Naive B cell (primary cell): ENCODE data around the gene POU2F1. TPM values are rescaled to one million over a fixed set of nuclear protein-coding genes. Genes with fewer than 3 reads are reported as not detected.

Experiments used
- ATAC-seq, 2 donors: fragments of 150-1000 bp; cut with Tn5 transposase; 2 replicates each; pipeline ENCODE4 v1.10.0; 2021; ENCODE audit warnings: low read depth in 2 of 2, mild to moderate bottlenecking in 2 of 2, moderate library complexity in 2 of 2
- DNase-seq: peaks from one replicate; pipeline ENCODE4 v3.0.0; 2022
- H3K27ac Mint-ChIP-seq, 6 donors: one replicate each; pipeline ENCODE4 v1.8.0; 2020 to 2022; ENCODE audit warnings: mild to moderate bottlenecking in 6 of 6, mixed read lengths in 6 of 6, moderate library complexity in 5 of 6, inconsistent platforms in 2 of 6
- H3K27me3 Mint-ChIP-seq, 3 donors: one replicate each; pipeline ENCODE4 v1.8.0; 2021 to 2022; ENCODE audit warnings: mixed read lengths in 3 of 3, mild to moderate bottlenecking in 1 of 3
- H3K36me3 Mint-ChIP-seq, 2 donors: one replicate each; pipeline ENCODE4 v1.8.0; 2020 to 2022; ENCODE audit warnings: mixed read lengths in 2 of 2, inconsistent platforms in 1 of 2, mild to moderate bottlenecking in 1 of 2
- H3K4me1 Mint-ChIP-seq, 3 donors: one replicate each; pipeline ENCODE4 v1.8.0; 2020 to 2022; ENCODE audit warnings: mixed read lengths in 3 of 3, inconsistent platforms in 1 of 3, mild to moderate bottlenecking in 1 of 3, moderate library complexity in 1 of 3
- H3K4me3 Mint-ChIP-seq, 8 donors: one replicate each; pipeline ENCODE4 v1.8.0; 2020 to 2022; ENCODE audit warnings: mild to moderate bottlenecking in 8 of 8, mixed read lengths in 8 of 8, moderate library complexity in 8 of 8, inconsistent platforms in 2 of 8
- H3K9me3 Mint-ChIP-seq, 7 donors: one replicate each; pipeline ENCODE4 v1.8.0; 2020 to 2022; ENCODE audit warnings: mixed read lengths in 7 of 7, mild to moderate bottlenecking in 5 of 7, inconsistent platforms in 2 of 7, moderate library complexity in 1 of 7
- polyA plus RNA-seq, 6 donors: library from polyadenylated mRNA; unstranded; fragments of 300-500 nt; fragmentation: Illumina TruSeq; gene quantifications; one replicate each; pipeline ENCODE4 v1.2.3, GENCODE V29; 2021; ENCODE audit warnings: low read depth in 6 of 6

Gene POU2F1
- polyA plus RNA-seq, 6 donors from 2014 or later = 12.2 to 23.6 (median 20.0) TPM

DNA sequence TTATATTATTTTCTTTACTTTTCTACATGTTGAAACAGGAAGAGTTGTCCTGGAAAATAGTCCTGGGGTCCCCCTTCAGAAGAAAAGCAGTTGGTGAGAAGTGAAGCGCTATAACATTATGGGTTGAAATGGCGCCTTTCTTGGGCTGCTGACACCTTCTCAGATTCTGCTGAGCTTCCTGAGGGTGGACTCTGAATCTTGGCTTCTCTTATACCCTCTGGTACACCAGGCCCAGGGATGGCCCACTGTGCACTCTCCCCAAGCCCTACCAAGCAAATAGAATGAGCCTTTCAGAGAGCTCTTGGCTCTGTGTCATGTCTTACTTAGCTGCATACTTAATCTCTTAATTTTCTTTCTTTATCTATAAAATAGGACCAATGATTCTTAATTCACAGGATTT lies 255.4 kb downstream of the POU2F1 start:
- DNase-seq (no peak), ATAC-seq (no peak)
- peaks cover 0 to 6% (median 0%) of the 10 kb centered on the region in 7 donors for H3K9me3 Mint-ChIP-seq
- peaks cover 0 to 6% (median 4%) of the 10 kb centered on the region in 3 donors for H3K4me1 Mint-ChIP-seq
- no peaks in the 10 kb centered on the region for H3K36me3 Mint-ChIP-seq
- no peak overlapping the region for H3K4me3 Mint-ChIP-seq
- no peak overlapping the region for H3K27ac Mint-ChIP-seq
- peaks cover 21 to 26% (median 26%) of the 10 kb centered on the region in 3 donors for H3K27me3 Mint-ChIP-seq

Other genes starting within 250 kb of the POU2F1 start
- gene ILDR2, start 245.3 kb upstream of the POU2F1 start, polyA plus RNA-seq = under 1 TPM in 1 of 6 donors, not detected in 5; 0.33 TPM
- gene MAEL, start 231.6 kb upstream of the POU2F1 start, polyA plus RNA-seq = not detected
- 10 to 100 TPM in 1 of 6 donors, 1 to 10 TPM in 5; 3.4 to 14.6 (median 5.7) TPM for gene GPA33, start 130.5 kb upstream of the POU2F1 start, polyA plus RNA-seq
- not detected for gene STYXL2, start 126.8 kb upstream of the POU2F1 start, polyA plus RNA-seq